ENCODE results near the gene CGAS. TPM values are rescaled to one million over a fixed set of nuclear protein-coding genes. Genes with fewer than 3 reads are reported as not detected.

The CGAS gene
- total and polyA plus RNA-seq, 9 of the 15 experiments (the other 6 are each of a cell fraction or from before 2014, with no cell fraction given) = 0.01 to 0.32 (median 0.06) TPM; not detected in 2

GRCh38 chr6:73461537-73462350, 9.6 kb upstream of the CGAS start, which contains the start of gene MTO1 (continued):
- TF ChIP-seq RBM25 (IDR thresholded peaks at IDR 0.05; ENCODE audit: low read depth, low read length, severe bottlenecking) (peak; percentile 12), KLF1 (tag; IDR thresholded peaks at IDR 0.05) (0 out of 2 replicates have a peak, but pooled peaks have one; percentile 56), ARID4B (CRISPR knock-in tag; IDR thresholded peaks at IDR 0.05) (peak; percentile 56; the same call in 1 of the 2 replicates), MTA3 (IDR thresholded peaks at IDR 0.05; ENCODE audit: borderline replicate concordance) (peak; percentile 46; the same call in 1 of the 2 replicates), RFX5 (IDR thresholded peaks at IDR 0.05; ENCODE audit: low read depth, low read length) (no peak), POLR2AphosphoS5 (IDR thresholded peaks at IDR 0.05; ENCODE audit: control insufficient read depth, insufficient read depth, low read depth, low read length) (peak; percentile 78; the same call in 1 of the 2 replicates), NR2F6 (CRISPR knock-in tag; IDR thresholded peaks at IDR 0.05) (no peak), NKRF (IDR thresholded peaks at IDR 0.05; ENCODE audit: borderline replicate concordance) (peak; percentile 94), CEBPG (CRISPR knock-in tag; IDR thresholded peaks at IDR 0.05) (peak; percentile 98), CEBPG (tag; conservative IDR thresholded peaks at IDR 0.05 in 1 of 2, IDR thresholded peaks at IDR 0.05 in 1 of 2) (peak; percentile 95 to 98), RBM17 (IDR thresholded peaks at IDR 0.05; ENCODE audit: borderline replicate concordance, low read depth, low read length) (no peak), FOXJ2 (tag; IDR thresholded peaks at IDR 0.05) (no peak), ZNF592 (IDR thresholded peaks at IDR 0.05) (0 out of 2 replicates have a peak, but pooled peaks have one; percentile 29), KDM5B (IDR thresholded peaks at IDR 0.05; ENCODE audit: insufficient replicate concordance, low read depth, low read length) (peak; percentile 73), RBFOX2 (IDR thresholded peaks at IDR 0.05; ENCODE audit: low read depth, low read length) (peak; percentile 97), ZNF140 (CRISPR knock-in tag; IDR thresholded peaks at IDR 0.05) (no peak)

Measured in K562 (cell line).